Measurements from ENCODE around the gene SIK2. TPM values are rescaled to one million over a fixed set of nuclear protein-coding genes. Genes with fewer than 3 reads are reported as not detected.
"Not testable (repeated sequence)": the region's sequence is repeated elsewhere in the genome, so short reads cannot be mapped to it uniquely, and the experiment has no call there.

The SIK2 gene
- total RNA-seq, 1 donor from 2014 or later = 26.3 TPM

- no peak overlapping the region for H3K27ac ChIP-seq
Observed at GRCh38 chr11:111642542-111642941, 40.3 kb downstream of the SIK2 start.

GRCh38 chr11:111644922-111645321 is 42.7 kb downstream of the SIK2 start:
- Histone ChIP-seq H3K27me3 (ENCODE audit: low read depth) (no peaks in the 10 kb centered on the region), H3K4me1 (peaks cover 7% of the 10 kb centered on the region), H3K9me3 (no peaks in the 10 kb centered on the region), H3K36me3 (peaks cover 6% of the 10 kb centered on the region), H3K4me3 (no peak overlapping the region), H3K27ac (no peak overlapping the region)
- intact Hi-C loops (cut with DNase I) = loop anchor here (5.0 kb wide), 1 partner anchor 57 kb away; no protein-coding TSS in a partner anchor
- no peak for ATAC-seq
- DNase-seq = no peak
- TF ChIP-seq CTCF (IDR thresholded peaks at IDR 0.05) = no peak

More at GRCh38 chr11:111642542-111642941, 40.3 kb downstream of the SIK2 start:
- DNase-seq (no peak), ATAC-seq (no peak)
- peaks cover 7% of the 10 kb centered on the region for H3K4me1 ChIP-seq
- H3K9me3 ChIP-seq = no peaks in the 10 kb centered on the region
- H3K36me3 ChIP-seq = peaks cover 9% of the 10 kb centered on the region
- intact Hi-C loops (cut with DNase I) = loop anchor here (5.0 kb wide), 1 partner anchor 60 kb away; no protein-coding TSS in a partner anchor
- H3K27me3 ChIP-seq (ENCODE audit: low read depth) = no peaks in the 10 kb centered on the region
- H3K4me3 ChIP-seq = no peak overlapping the region
- no peak for TF ChIP-seq CTCF (IDR thresholded peaks at IDR 0.05)

- intact Hi-C loops (cut with DNase I) = no loop called here
- DNase-seq (no peak), ATAC-seq (no peak)
Observed at GRCh38 chr11:111645657-111646316, 43.5 kb downstream of the SIK2 start.

GRCh38 chr11:111651336-111651735 is 49.1 kb downstream of the SIK2 start:
- H3K27ac ChIP-seq; H3K4me1 ChIP-seq; ATAC-seq; H3K4me3 ChIP-seq; DNase-seq; H3K9me3 ChIP-seq; intact Hi-C loops (cut with DNase I); H3K27me3 ChIP-seq (ENCODE audit: low read depth): not testable (repeated sequence)
- peaks cover 20% of the 10 kb centered on the region for H3K36me3 ChIP-seq

More at GRCh38 chr11:111645657-111646316, 43.5 kb downstream of the SIK2 start:
- peaks cover 7% of the 10 kb centered on the region for H3K4me1 ChIP-seq
- no peaks in the 10 kb centered on the region for H3K27me3 ChIP-seq (ENCODE audit: low read depth)
- TF ChIP-seq CTCF (IDR thresholded peaks at IDR 0.05) = no peak
- peaks cover 6% of the 10 kb centered on the region for H3K36me3 ChIP-seq
- no peak overlapping the region for H3K4me3 ChIP-seq
- H3K9me3 ChIP-seq = no peaks in the 10 kb centered on the region
- H3K27ac ChIP-seq = no peak overlapping the region

- Histone ChIP-seq H3K27ac (no peak overlapping the region), H3K36me3 (peaks cover 20% of the 10 kb centered on the region), H3K4me3 (no peak overlapping the region), H3K4me1 (no peaks in the 10 kb centered on the region), H3K27me3 (ENCODE audit: low read depth) (no peaks in the 10 kb centered on the region), H3K9me3 (no peaks in the 10 kb centered on the region)
- no peak for ATAC-seq
- no peak for DNase-seq
- intact Hi-C loops (cut with DNase I) = no loop called here
- TF ChIP-seq CTCF (IDR thresholded peaks at IDR 0.05) = no peak
Observed at GRCh38 chr11:111652184-111652583, 49.9 kb downstream of the SIK2 start.

- DNase-seq = no peak
Observed at GRCh38 chr11:111654601-111655000, 52.4 kb downstream of the SIK2 start.

More at GRCh38 chr11:111654601-111655000, 52.4 kb downstream of the SIK2 start:
- H3K27me3 ChIP-seq (ENCODE audit: low read depth) = no peaks in the 10 kb centered on the region
- no peak for TF ChIP-seq CTCF (IDR thresholded peaks at IDR 0.05)
- H3K9me3 ChIP-seq = no peaks in the 10 kb centered on the region
- H3K27ac ChIP-seq = no peak overlapping the region
- H3K36me3 ChIP-seq = peaks cover 20% of the 10 kb centered on the region
- intact Hi-C loops (cut with DNase I) = no loop called here
- H3K4me3 ChIP-seq = no peak overlapping the region
- H3K4me1 ChIP-seq = no peaks in the 10 kb centered on the region
- peak in 1 of 2 donors; percentile 14 for ATAC-seq

Measured in lower lobe of right lung (tissue), 2 donors.